Measurements from ENCODE around the gene IQCE. TPM values are rescaled to one million over a fixed set of nuclear protein-coding genes. Genes with fewer than 3 reads are reported as not detected.

IQCE gene
- polyA plus RNA-seq, 1 donor from 2014 or later, result 21.2 TPM

DNA sequence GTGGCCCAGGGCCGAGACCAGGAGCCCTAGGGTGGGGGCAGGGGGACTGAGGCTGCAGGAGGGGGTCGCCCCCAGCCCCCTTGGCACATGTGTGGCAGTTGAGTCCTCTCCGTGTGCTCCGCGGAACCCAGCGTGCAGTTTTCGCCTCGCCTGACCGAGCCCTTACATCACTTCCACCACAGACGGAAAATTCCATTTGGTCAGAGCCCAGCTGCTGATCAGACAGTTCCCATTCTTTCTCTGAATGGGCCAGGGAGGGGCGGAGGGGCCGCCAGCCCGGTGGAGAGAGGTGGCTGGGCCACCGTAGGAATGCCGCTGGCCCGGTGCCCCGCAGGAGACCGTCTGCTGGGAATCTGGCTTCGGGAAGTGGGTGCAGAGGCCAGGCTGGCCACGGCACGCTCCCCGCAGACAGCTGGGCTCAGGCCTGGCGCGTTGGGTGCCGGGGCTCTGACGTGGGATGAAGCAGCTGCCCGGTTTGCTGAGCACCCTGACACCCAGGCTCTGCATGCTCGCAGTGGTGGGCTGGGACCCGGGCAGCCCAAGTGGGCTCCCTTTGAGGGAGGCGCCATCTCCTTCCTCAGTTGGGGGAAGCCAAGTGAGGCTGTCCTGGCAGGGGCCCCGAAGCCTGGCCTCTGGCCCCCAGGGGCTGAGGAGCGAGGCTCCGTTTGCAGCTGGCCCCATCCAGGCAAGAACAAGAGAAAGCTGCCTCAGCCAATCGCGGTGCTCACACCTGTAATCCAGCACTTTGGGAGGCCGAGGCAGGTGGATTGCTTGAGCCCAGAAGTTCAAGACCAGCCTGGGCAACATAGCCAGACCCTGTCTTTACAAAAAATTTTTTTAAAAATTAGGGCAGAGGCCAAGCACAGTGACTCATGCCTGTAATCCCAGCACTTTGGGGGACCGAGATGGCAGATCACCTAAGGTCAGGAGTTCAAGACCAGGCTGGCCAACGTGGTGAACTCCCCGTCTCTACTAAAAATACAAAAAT lies 82.9 kb downstream of the IQCE start:
- Histone ChIP-seq H3K79me2 (replicated peaks; ENCODE audit: insufficient read depth, low read length) (peaks cover 53% of the 10 kb centered on the region), H3K9me2 (ENCODE audit: insufficient read depth, low read length) (no peaks in the 10 kb centered on the region), H3K36me3 (ENCODE audit: insufficient read depth, low read length) (no peaks in the 10 kb centered on the region), H3K9ac (ENCODE audit: low read length) (no peak overlapping the region), H3K27me3 (ENCODE audit: insufficient read depth, low read depth, low read length) (no peaks in the 10 kb centered on the region), H3K9me3 (ENCODE audit: low read length) (no peaks in the 10 kb centered on the region), H3F3A (ENCODE audit: insufficient read depth, low read length, poor library complexity, severe bottlenecking) (no peaks in the 10 kb centered on the region), H3K4me2 (ENCODE audit: low read length) (no peak overlapping the region), H2AFZ (ENCODE audit: low read depth, low read length) (no peak overlapping the region), H3K27ac (ENCODE audit: low read length) (no peak overlapping the region), H4K20me1 (ENCODE audit: insufficient read depth) (peaks cover 51% of the 10 kb centered on the region), H3K4me3 (ENCODE audit: low read length) (no peak overlapping the region)
- TF ChIP-seq, protein P1, sequence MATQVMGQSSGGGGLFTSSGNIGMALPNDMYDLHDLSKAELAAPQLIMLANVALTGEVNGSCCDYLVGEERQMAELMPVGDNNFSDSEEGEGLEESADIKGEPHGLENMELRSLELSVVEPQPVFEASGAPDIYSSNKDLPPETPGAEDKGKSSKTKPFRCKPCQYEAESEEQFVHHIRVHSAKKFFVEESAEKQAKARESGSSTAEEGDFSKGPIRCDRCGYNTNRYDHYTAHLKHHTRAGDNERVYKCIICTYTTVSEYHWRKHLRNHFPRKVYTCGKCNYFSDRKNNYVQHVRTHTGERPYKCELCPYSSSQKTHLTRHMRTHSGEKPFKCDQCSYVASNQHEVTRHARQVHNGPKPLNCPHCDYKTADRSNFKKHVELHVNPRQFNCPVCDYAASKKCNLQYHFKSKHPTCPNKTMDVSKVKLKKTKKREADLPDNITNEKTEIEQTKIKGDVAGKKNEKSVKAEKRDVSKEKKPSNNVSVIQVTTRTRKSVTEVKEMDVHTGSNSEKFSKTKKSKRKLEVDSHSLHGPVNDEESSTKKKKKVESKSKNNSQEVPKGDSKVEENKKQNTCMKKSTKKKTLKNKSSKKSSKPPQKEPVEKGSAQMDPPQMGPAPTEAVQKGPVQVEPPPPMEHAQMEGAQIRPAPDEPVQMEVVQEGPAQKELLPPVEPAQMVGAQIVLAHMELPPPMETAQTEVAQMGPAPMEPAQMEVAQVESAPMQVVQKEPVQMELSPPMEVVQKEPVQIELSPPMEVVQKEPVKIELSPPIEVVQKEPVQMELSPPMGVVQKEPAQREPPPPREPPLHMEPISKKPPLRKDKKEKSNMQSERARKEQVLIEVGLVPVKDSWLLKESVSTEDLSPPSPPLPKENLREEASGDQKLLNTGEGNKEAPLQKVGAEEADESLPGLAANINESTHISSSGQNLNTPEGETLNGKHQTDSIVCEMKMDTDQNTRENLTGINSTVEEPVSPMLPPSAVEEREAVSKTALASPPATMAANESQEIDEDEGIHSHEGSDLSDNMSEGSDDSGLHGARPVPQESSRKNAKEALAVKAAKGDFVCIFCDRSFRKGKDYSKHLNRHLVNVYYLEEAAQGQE (IDR thresholded peaks at IDR 0.05; ENCODE audit: borderline replicate concordance), result no peak
- TF ChIP-seq EP300 (conservative IDR thresholded peaks at IDR 0.05; ENCODE audit: poor library complexity, severe bottlenecking) (no peak), TAF1 (IDR thresholded peaks at IDR 0.05; ENCODE audit: low read depth) (no peak), EZH2 (IDR thresholded peaks at IDR 0.05; ENCODE audit: borderline replicate concordance, insufficient read depth, low read length, poor library complexity, severe bottlenecking) (no peak), SMC3 (conservative IDR thresholded peaks at IDR 0.05; ENCODE audit: poor library complexity) (no peak), POLR2AphosphoS5 (IDR thresholded peaks at IDR 0.05) (no peak), RAD21 (conservative IDR thresholded peaks at IDR 0.05) (no peak), MXI1 (conservative IDR thresholded peaks at IDR 0.05; ENCODE audit: poor library complexity, severe bottlenecking) (no peak)
- TF ChIP-seq, protein P2, sequence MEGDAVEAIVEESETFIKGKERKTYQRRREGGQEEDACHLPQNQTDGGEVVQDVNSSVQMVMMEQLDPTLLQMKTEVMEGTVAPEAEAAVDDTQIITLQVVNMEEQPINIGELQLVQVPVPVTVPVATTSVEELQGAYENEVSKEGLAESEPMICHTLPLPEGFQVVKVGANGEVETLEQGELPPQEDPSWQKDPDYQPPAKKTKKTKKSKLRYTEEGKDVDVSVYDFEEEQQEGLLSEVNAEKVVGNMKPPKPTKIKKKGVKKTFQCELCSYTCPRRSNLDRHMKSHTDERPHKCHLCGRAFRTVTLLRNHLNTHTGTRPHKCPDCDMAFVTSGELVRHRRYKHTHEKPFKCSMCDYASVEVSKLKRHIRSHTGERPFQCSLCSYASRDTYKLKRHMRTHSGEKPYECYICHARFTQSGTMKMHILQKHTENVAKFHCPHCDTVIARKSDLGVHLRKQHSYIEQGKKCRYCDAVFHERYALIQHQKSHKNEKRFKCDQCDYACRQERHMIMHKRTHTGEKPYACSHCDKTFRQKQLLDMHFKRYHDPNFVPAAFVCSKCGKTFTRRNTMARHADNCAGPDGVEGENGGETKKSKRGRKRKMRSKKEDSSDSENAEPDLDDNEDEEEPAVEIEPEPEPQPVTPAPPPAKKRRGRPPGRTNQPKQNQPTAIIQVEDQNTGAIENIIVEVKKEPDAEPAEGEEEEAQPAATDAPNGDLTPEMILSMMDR (IDR thresholded peaks at IDR 0.05; ENCODE audit: poor library complexity, severe bottlenecking), result no peak

DNA sequence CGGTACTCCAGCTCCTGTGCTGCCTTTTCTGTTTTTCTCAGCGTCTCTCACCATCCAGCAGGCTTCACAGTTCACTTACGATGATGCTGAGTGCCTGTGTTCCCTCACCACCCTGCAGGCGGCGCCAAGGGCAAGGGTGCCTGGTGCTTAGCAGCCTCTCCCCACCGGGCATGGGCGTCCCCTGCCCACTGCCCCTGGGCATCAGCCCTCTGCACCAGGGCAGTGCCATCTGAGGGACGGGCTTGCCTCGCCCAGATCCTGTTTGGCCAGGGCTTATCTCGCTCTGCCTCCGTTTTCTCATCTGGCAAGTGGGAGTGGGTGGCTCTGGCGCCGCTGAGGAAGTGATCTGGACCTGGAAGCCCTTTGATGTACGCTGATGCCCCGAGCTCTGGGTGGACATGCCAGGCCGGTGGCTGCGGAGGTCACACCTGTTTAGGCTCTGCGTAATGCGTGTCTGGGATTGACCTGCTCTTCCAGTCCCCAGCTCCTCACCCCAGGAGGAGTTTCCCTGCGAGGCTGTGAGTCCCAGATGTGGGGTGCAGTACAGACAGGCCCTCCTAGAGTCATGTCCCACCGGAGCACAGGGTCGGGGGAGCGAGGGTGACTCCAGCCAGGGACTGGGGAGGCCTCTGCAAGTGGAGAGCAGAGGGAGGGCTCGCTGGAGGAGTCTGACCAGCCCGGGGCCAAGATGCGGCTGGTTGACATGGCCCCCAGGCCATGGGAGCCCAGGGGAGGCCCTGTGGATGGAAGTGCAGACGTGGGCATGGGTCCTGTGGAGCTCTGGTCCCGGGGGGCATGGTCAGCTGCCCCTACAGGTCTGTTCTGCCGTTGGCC lies 84.8 kb downstream of the IQCE start:
- H3K4me2 ChIP-seq (ENCODE audit: low read length), result no peak overlapping the region
- no peak for TF ChIP-seq EZH2 (IDR thresholded peaks at IDR 0.05; ENCODE audit: borderline replicate concordance, insufficient read depth, low read length, poor library complexity, severe bottlenecking)
- TF ChIP-seq, protein P2 (IDR thresholded peaks at IDR 0.05; ENCODE audit: poor library complexity, severe bottlenecking), result no peak
- TF ChIP-seq, protein P1 (IDR thresholded peaks at IDR 0.05; ENCODE audit: borderline replicate concordance), result no peak
- TF ChIP-seq POLR2AphosphoS5 (IDR thresholded peaks at IDR 0.05), result no peak
- no peak for TF ChIP-seq RAD21 (conservative IDR thresholded peaks at IDR 0.05)
- TF ChIP-seq TAF1 (IDR thresholded peaks at IDR 0.05; ENCODE audit: low read depth), result no peak
- TF ChIP-seq SMC3 (conservative IDR thresholded peaks at IDR 0.05; ENCODE audit: poor library complexity), result no peak
- TF ChIP-seq EP300 (conservative IDR thresholded peaks at IDR 0.05; ENCODE audit: poor library complexity, severe bottlenecking), result no peak
- no peak for TF ChIP-seq MXI1 (conservative IDR thresholded peaks at IDR 0.05; ENCODE audit: poor library complexity, severe bottlenecking)
- H3K9me3 ChIP-seq (ENCODE audit: low read length), result no peaks in the 10 kb centered on the region
- H3K9me2 ChIP-seq (ENCODE audit: insufficient read depth, low read length), result no peaks in the 10 kb centered on the region
- H3K36me3 ChIP-seq (ENCODE audit: insufficient read depth, low read length), result no peaks in the 10 kb centered on the region
- no peak overlapping the region for H3K27ac ChIP-seq (ENCODE audit: low read length)
- no peaks in the 10 kb centered on the region for H3F3A ChIP-seq (ENCODE audit: insufficient read depth, low read length, poor library complexity, severe bottlenecking)
- peaks cover 33% of the 10 kb centered on the region for H4K20me1 ChIP-seq (ENCODE audit: insufficient read depth)
- H3K9ac ChIP-seq (ENCODE audit: low read length), result no peak overlapping the region
- no peaks in the 10 kb centered on the region for H3K27me3 ChIP-seq (ENCODE audit: insufficient read depth, low read depth, low read length)
- H2AFZ ChIP-seq (ENCODE audit: low read depth, low read length), result no peak overlapping the region
- peaks cover 39% of the 10 kb centered on the region for H3K79me2 ChIP-seq (replicated peaks; ENCODE audit: insufficient read depth, low read length)
- no peak overlapping the region for H3K4me3 ChIP-seq (ENCODE audit: low read length)

All from neural cell (in vitro differentiated cells).